ENCODE measurements around the gene HHIP. TPM values are rescaled to one million over a fixed set of nuclear protein-coding genes. Genes with fewer than 3 reads are reported as not detected.

Gene HHIP
- total and polyA plus RNA-seq, 2 donors from 2014 or later, result 0.85 to 2.5 TPM

- intact Hi-C loops (cut with DNase I), result no loop called here
- no peak overlapping the region for H3K27ac ChIP-seq (ENCODE audit: low read depth in 2 of 2, low read length in 2 of 2)
- DNase-seq, result no peak
- H3K4me3 ChIP-seq (ENCODE audit: low read length in 3 of 3), result no peak overlapping the region
- H3K9me3 ChIP-seq (ENCODE audit: control insufficient read depth in 2 of 3, insufficient read depth in 1 of 3, low read length in 3 of 3), result no peaks in the 10 kb centered on the region
- H3K27me3 ChIP-seq (ENCODE audit: control insufficient read depth, insufficient read depth, low read length), result no peaks in the 10 kb centered on the region
- no peak for FAIRE-seq
- no peak for TF ChIP-seq CTCF (IDR thresholded peaks at IDR 0.05; ENCODE audit: borderline replicate concordance, extremely low read depth, insufficient read depth)
- no peaks in the 10 kb centered on the region for H3K36me3 ChIP-seq (ENCODE audit: control insufficient read depth in 2 of 3, insufficient read depth in 3 of 3, low read length in 3 of 3)
- no peaks in the 10 kb centered on the region for H3K4me1 ChIP-seq (ENCODE audit: control insufficient read depth in 2 of 3, insufficient read depth in 2 of 3, low read depth in 1 of 3, low read length in 3 of 3)
- no peak overlapping the region for H3K9ac ChIP-seq (ENCODE audit: low read length in 3 of 3)
Measured at GRCh38 chr4:144685911-144686310, 40.0 kb downstream of the HHIP start.

- no peak overlapping the region for H3K4me3 ChIP-seq (ENCODE audit: low read length in 3 of 3)
- no peak for DNase-seq
- no peak overlapping the region for H3K27ac ChIP-seq (ENCODE audit: low read depth in 2 of 2, low read length in 2 of 2)
- H3K36me3 ChIP-seq (ENCODE audit: control insufficient read depth in 2 of 3, insufficient read depth in 3 of 3, low read length in 3 of 3), result no peaks in the 10 kb centered on the region
- intact Hi-C loops (cut with DNase I), result no loop called here
- H3K27me3 ChIP-seq (ENCODE audit: control insufficient read depth, insufficient read depth, low read length), result no peaks in the 10 kb centered on the region
- FAIRE-seq, result no peak
- H3K4me1 ChIP-seq (ENCODE audit: control insufficient read depth in 2 of 3, insufficient read depth in 2 of 3, low read depth in 1 of 3, low read length in 3 of 3), result no peaks in the 10 kb centered on the region
- H3K9ac ChIP-seq (ENCODE audit: low read length in 3 of 3), result no peak overlapping the region
- no peak for TF ChIP-seq CTCF (IDR thresholded peaks at IDR 0.05; ENCODE audit: borderline replicate concordance, extremely low read depth, insufficient read depth)
- H3K9me3 ChIP-seq (ENCODE audit: control insufficient read depth in 2 of 3, insufficient read depth in 1 of 3, low read length in 3 of 3), result no peaks in the 10 kb centered on the region
Measured at GRCh38 chr4:144686921-144687320, 41.0 kb downstream of the HHIP start.

GRCh38 chr4:144687466-144687865 is 41.5 kb downstream of the HHIP start:
- Histone ChIP-seq H3K9me3 (ENCODE audit: control insufficient read depth in 2 of 3, insufficient read depth in 1 of 3, low read length in 3 of 3) (no peaks in the 10 kb centered on the region), H3K4me1 (ENCODE audit: control insufficient read depth in 2 of 3, insufficient read depth in 2 of 3, low read depth in 1 of 3, low read length in 3 of 3) (no peaks in the 10 kb centered on the region), H3K9ac (ENCODE audit: low read length in 3 of 3) (no peak overlapping the region), H3K27ac (ENCODE audit: low read depth in 2 of 2, low read length in 2 of 2) (no peak overlapping the region), H3K36me3 (ENCODE audit: control insufficient read depth in 2 of 3, insufficient read depth in 3 of 3, low read length in 3 of 3) (no peaks in the 10 kb centered on the region), H3K4me3 (ENCODE audit: low read length in 3 of 3) (no peak overlapping the region), H3K27me3 (ENCODE audit: control insufficient read depth, insufficient read depth, low read length) (no peaks in the 10 kb centered on the region)
- intact Hi-C loops (cut with DNase I), result no loop called here
- TF ChIP-seq CTCF (IDR thresholded peaks at IDR 0.05; ENCODE audit: borderline replicate concordance, extremely low read depth, insufficient read depth), result no peak
- FAIRE-seq (no peak), DNase-seq (no peak)

GRCh38 chr4:144688035-144688569 is 42.1 kb downstream of the HHIP start:
- no peak overlapping the region for H3K27ac ChIP-seq (ENCODE audit: low read depth in 2 of 2, low read length in 2 of 2)
- H3K4me3 ChIP-seq (ENCODE audit: low read length in 3 of 3), result no peak overlapping the region
- no peak for TF ChIP-seq CTCF (IDR thresholded peaks at IDR 0.05; ENCODE audit: borderline replicate concordance, extremely low read depth, insufficient read depth)
- no peaks in the 10 kb centered on the region for H3K4me1 ChIP-seq (ENCODE audit: control insufficient read depth in 2 of 3, insufficient read depth in 2 of 3, low read depth in 1 of 3, low read length in 3 of 3)
- no peaks in the 10 kb centered on the region for H3K9me3 ChIP-seq (ENCODE audit: control insufficient read depth in 2 of 3, insufficient read depth in 1 of 3, low read length in 3 of 3)
- FAIRE-seq (no peak), DNase-seq (no peak)
- H3K27me3 ChIP-seq (ENCODE audit: control insufficient read depth, insufficient read depth, low read length), result no peaks in the 10 kb centered on the region
- no peak overlapping the region for H3K9ac ChIP-seq (ENCODE audit: low read length in 3 of 3)
- H3K36me3 ChIP-seq (ENCODE audit: control insufficient read depth in 2 of 3, insufficient read depth in 3 of 3, low read length in 3 of 3), result no peaks in the 10 kb centered on the region
- intact Hi-C loops (cut with DNase I), result no loop called here

Data from kidney (tissue), 14 donors.